ENCODE results near the gene GFRA1. TPM values are rescaled to one million over a fixed set of nuclear protein-coding genes. Genes with fewer than 3 reads are reported as not detected.

GFRA1 gene
- total RNA-seq, 1 experiment from 2014 or later, result not detected

GRCh38 chr10:116099023-116099420, 174.0 kb downstream of the GFRA1 start:
- intact Hi-C loops (cut with micrococcal nuclease; ENCODE audit: unreplicated experiment), result no loop called here
- Histone ChIP-seq H3K4me3 (ENCODE audit: low read depth, low read length, poor library complexity, severe bottlenecking) (no peak overlapping the region), H3K27ac (ENCODE audit: low read depth, low read length, poor library complexity, severe bottlenecking) (no peak overlapping the region), H3K9me3 (ENCODE audit: low read depth, low read length, poor library complexity, severe bottlenecking) (no peaks in the 10 kb centered on the region), H3K36me3 (ENCODE audit: insufficient read depth, low read length, poor library complexity, severe bottlenecking) (no peaks in the 10 kb centered on the region), H3K4me1 (ENCODE audit: insufficient read depth, low read length, poor library complexity, severe bottlenecking) (no peaks in the 10 kb centered on the region), H3K27me3 (replicated peaks; ENCODE audit: insufficient read depth, low read depth, low read length, poor library complexity) (peaks cover 82% of the 10 kb centered on the region)
- ChIA-PET CTCF (no interaction called here), POLR2A (ENCODE audit: low non-redundant PET) (no interaction called here)
- no peak for DNase-seq (ENCODE audit: low spot score)
- TF ChIP-seq CTCF (conservative IDR thresholded peaks at IDR 0.05; ENCODE audit: low read depth, low read length) (no peak), EZH2 (IDR thresholded peaks at IDR 0.05; ENCODE audit: borderline replicate concordance, low read depth, low read length, poor library complexity, severe bottlenecking) (no peak)
- BruUV-seq (replicated peaks), result no TSS peak

GRCh38 chr10:116098411-116099022, 174.5 kb downstream of the GFRA1 start:
- Histone ChIP-seq H3K36me3 (ENCODE audit: insufficient read depth, low read length, poor library complexity, severe bottlenecking) (no peaks in the 10 kb centered on the region), H3K4me3 (ENCODE audit: low read depth, low read length, poor library complexity, severe bottlenecking) (no peak overlapping the region), H3K27ac (ENCODE audit: low read depth, low read length, poor library complexity, severe bottlenecking) (no peak overlapping the region), H3K4me1 (ENCODE audit: insufficient read depth, low read length, poor library complexity, severe bottlenecking) (no peaks in the 10 kb centered on the region), H3K27me3 (replicated peaks; ENCODE audit: insufficient read depth, low read depth, low read length, poor library complexity) (peaks cover 82% of the 10 kb centered on the region), H3K9me3 (ENCODE audit: low read depth, low read length, poor library complexity, severe bottlenecking) (no peaks in the 10 kb centered on the region)
- no peak for DNase-seq (ENCODE audit: low spot score)
- ChIA-PET POLR2A (ENCODE audit: low non-redundant PET) (no interaction called here), CTCF (no interaction called here)
- TF ChIP-seq EZH2 (IDR thresholded peaks at IDR 0.05; ENCODE audit: borderline replicate concordance, low read depth, low read length, poor library complexity, severe bottlenecking), result no peak
- TF ChIP-seq CTCF (conservative IDR thresholded peaks at IDR 0.05; ENCODE audit: low read depth, low read length), result no peak
- intact Hi-C loops (cut with micrococcal nuclease; ENCODE audit: unreplicated experiment), result no loop called here
- BruUV-seq (replicated peaks), result no TSS peak

- Histone ChIP-seq H3K9me3 (ENCODE audit: low read depth, low read length, poor library complexity, severe bottlenecking) (no peaks in the 10 kb centered on the region), H3K4me3 (ENCODE audit: low read depth, low read length, poor library complexity, severe bottlenecking) (no peak overlapping the region), H3K36me3 (ENCODE audit: insufficient read depth, low read length, poor library complexity, severe bottlenecking) (no peaks in the 10 kb centered on the region), H3K27ac (ENCODE audit: low read depth, low read length, poor library complexity, severe bottlenecking) (no peak overlapping the region), H3K4me1 (ENCODE audit: insufficient read depth, low read length, poor library complexity, severe bottlenecking) (no peaks in the 10 kb centered on the region), H3K27me3 (replicated peaks; ENCODE audit: insufficient read depth, low read depth, low read length, poor library complexity) (peaks cover 84% of the 10 kb centered on the region)
- ChIA-PET CTCF (no interaction called here), POLR2A (ENCODE audit: low non-redundant PET) (no interaction called here)
- DNase-seq (ENCODE audit: low spot score), result no peak
- intact Hi-C loops (cut with micrococcal nuclease; ENCODE audit: unreplicated experiment), result no loop called here
- TF ChIP-seq EZH2 (IDR thresholded peaks at IDR 0.05; ENCODE audit: borderline replicate concordance, low read depth, low read length, poor library complexity, severe bottlenecking), result no peak
- TF ChIP-seq CTCF (conservative IDR thresholded peaks at IDR 0.05; ENCODE audit: low read depth, low read length), result no peak
- no TSS peak for BruUV-seq (replicated peaks)
Observed at GRCh38 chr10:116097239-116097784, 175.7 kb downstream of the GFRA1 start.

All from A673 (cell line).